Karpas-422 (cell line): ENCODE results near the gene MACROD2. TPM values are rescaled to one million over a fixed set of nuclear protein-coding genes. Genes with fewer than 3 reads are reported as not detected.

ENCODE experiments used
- DNase-seq: peaks from one replicate; pipeline ENCODE4 v3.0.0-alpha.2; 2015
- H2AFZ ChIP-seq: fragments of 200-600 bp; sonication (generic); 2 replicates; pipeline ENCODE4 v1.6.1; 2014; ENCODE audit warnings: antibody characterized with exemption, low read length, mixed read lengths
- H3K27ac ChIP-seq: fragments of 200-600 bp; sonication (generic); 2 replicates; pipeline ENCODE4 v1.5.1; 2014; ENCODE audit warnings: mild to moderate bottlenecking, low read length, moderate library complexity
- H3K27me3 ChIP-seq: fragments of 200-600 bp; sonication (generic); 2 replicates; pipeline ENCODE4 v1.6.1; 2014; ENCODE audit warnings: low read length, mixed read lengths
- H3K36me3 ChIP-seq: fragments of 200-600 bp; sonication (generic); 2 replicates; pipeline ENCODE4 v1.6.1; 2014; ENCODE audit warnings: low read length, mixed read lengths; ENCODE audit not compliant: insufficient read depth
- H3K4me1 ChIP-seq: fragments of 200-600 bp; sonication (generic); 2 replicates; pipeline ENCODE4 v1.6.1; 2014; ENCODE audit warnings: mild to moderate bottlenecking, low read length, mixed read lengths
- H3K4me2 ChIP-seq: fragments of 200-600 bp; sonication (generic); 2 replicates; pipeline ENCODE4 v1.6.1; 2014; ENCODE audit warnings: low read length, low read depth, mild to moderate bottlenecking; ENCODE audit not compliant: poor library complexity, severe bottlenecking
- H3K4me3 ChIP-seq: fragments of 200-600 bp; sonication (generic); 2 replicates; pipeline ENCODE4 v1.5.1; 2014; ENCODE audit warnings: mild to moderate bottlenecking, antibody characterized with exemption, low read length, mixed read lengths
- H3K79me2 ChIP-seq: fragments of 200-600 bp; sonication (generic); 2 replicates; pipeline ENCODE4 v1.6.1; 2014; ENCODE audit warnings: mild to moderate bottlenecking, low read length, mixed read lengths
- H3K9ac ChIP-seq: fragments of 200-600 bp; sonication (generic); 2 replicates; pipeline ENCODE4 v1.6.0; 2014; ENCODE audit warnings: low read length
- H3K9me2 ChIP-seq: fragments of 200-600 bp; sonication (generic), shearing (Covaris generic); replicated peaks from 2 replicates; pipeline ENCODE4 v1.6.0; 2014; ENCODE audit warnings: mild to moderate bottlenecking, low read length, moderate library complexity; ENCODE audit not compliant: insufficient read depth
- H3K9me3 ChIP-seq: fragments of 300-700, 200-600 bp; sonication (generic); 2 replicates; pipeline ENCODE4 v1.6.1; 2014; ENCODE audit warnings: low read length, mixed read lengths
- H4K20me1 ChIP-seq: fragments of 200-600 bp; sonication (generic); 2 replicates; pipeline ENCODE4 v1.6.1; 2014; ENCODE audit warnings: mild to moderate bottlenecking, antibody characterized with exemption, low read length, low read depth; ENCODE audit not compliant: insufficient read depth
- total RNA-seq: library from RNA; depleted of rRNA; stranded (reverse); fragments of >200 nt; shearing (Covaris generic); gene quantifications from 2 replicates; pipeline ENCODE4 v1.2.3, GENCODE V29; 2014; ENCODE audit warnings: low replicate concordance

Gene MACROD2
- total RNA-seq, 1 experiment from 2014 or later: 0.15 TPM

GRCh38 chr20:14865731-14866130 is 870.4 kb downstream of the MACROD2 start:
- Histone ChIP-seq H3K9me2 (no peaks in the 10 kb centered on the region), H3K36me3 (no peaks in the 10 kb centered on the region), H3K27ac (no peak overlapping the region), H2AFZ (no peak overlapping the region), H3K4me1 (no peaks in the 10 kb centered on the region), H3K9me3 (0 out of 2 replicates have a peak, but pooled peaks cover 4% of the 10 kb centered on the region), H4K20me1 (no peaks in the 10 kb centered on the region), H3K27me3 (no peaks in the 10 kb centered on the region), H3K9ac (no peak overlapping the region), H3K79me2 (no peaks in the 10 kb centered on the region), H3K4me2 (no peak overlapping the region), H3K4me3 (no peak overlapping the region)
- no peak for DNase-seq

DNA sequence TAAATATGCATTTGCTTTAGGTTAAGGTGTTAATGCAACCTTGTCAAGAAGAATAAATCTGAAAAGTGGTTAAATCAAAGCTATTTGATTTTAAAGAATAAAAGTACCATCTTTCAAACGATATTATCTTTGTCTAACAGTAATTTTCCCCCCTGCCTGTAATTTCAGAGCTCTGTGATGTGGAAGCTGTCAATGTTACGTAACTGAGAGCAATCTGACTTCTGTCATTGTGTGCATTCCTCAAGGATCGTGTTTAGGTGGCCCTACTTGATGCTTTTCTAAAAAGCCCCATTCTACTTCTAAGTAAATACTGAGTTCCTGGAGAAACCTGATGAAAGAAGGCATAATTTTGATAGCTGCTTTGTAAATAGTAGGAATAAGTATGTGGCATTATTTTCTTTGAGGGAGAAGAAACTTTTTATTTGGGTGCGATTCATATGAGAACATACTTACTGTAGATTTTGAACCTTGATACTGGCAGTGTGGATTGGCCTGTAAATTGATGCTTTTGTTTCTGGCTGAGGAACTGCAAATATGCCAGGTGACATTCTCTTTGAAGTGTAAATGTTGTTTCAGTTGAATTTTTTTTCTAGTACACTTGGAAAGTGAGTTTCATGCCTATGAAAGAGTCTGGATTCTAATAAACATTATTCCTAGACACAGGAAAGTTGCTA is 871.7 kb downstream of the MACROD2 start:
- Histone ChIP-seq H3K4me2 (no peak overlapping the region), H3K27me3 (no peaks in the 10 kb centered on the region)
- DNase-seq: no peak

DNA sequence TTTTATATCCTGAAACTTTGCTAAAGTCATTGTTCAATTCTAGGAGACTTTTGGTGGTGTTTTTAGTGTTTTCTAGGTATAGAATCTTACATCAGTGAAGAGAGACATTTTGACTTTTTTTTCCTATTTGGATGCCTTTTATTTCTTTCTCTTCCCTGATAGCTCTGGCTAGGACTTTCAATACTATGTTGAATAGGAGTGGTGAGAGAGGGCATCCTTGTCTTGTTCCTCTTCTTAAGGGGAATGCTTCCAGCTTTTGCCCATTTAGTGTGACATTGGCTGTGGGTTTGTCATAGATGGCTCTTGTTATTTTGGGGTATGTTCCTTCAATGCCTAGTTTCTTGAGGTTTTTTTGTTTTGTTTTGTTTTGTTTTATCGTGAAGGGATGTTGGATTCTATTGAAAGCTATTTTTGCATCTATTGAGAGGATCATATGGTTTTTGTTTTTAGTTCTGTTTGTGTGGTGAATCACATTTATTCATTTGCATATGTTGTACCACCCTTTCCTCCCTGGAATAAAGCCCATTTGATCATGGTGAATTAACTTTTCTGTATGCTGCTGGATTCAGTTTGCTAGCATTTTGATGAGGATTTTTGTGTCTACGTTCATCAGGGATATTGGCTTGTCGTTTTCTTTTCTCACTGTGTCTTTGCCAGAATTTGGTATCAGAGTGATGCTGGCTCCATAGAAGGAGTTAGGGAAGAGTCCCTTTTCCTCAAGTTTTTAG is 882.1 kb downstream of the MACROD2 start:
- Histone ChIP-seq H4K20me1 (no peaks in the 10 kb centered on the region), H2AFZ (no peak overlapping the region), H3K4me3 (no peak overlapping the region), H3K79me2 (no peaks in the 10 kb centered on the region), H3K27ac (no peak overlapping the region), H3K4me2 (no peak overlapping the region), H3K9me2 (no peaks in the 10 kb centered on the region), H3K27me3 (no peaks in the 10 kb centered on the region), H3K36me3 (no peaks in the 10 kb centered on the region), H3K9me3 (0 out of 2 replicates have a peak, but pooled peaks cover 4% of the 10 kb centered on the region), H3K4me1 (no peaks in the 10 kb centered on the region), H3K9ac (no peak overlapping the region)
- no peak for DNase-seq

More for the DNA sequence above, 871.7 kb downstream of the MACROD2 start:
- no peak overlapping the region for H3K9ac ChIP-seq
- no peaks in the 10 kb centered on the region for H3K36me3 ChIP-seq
- H3K9me2 ChIP-seq: no peaks in the 10 kb centered on the region
- no peaks in the 10 kb centered on the region for H3K79me2 ChIP-seq
- H3K4me3 ChIP-seq: no peak overlapping the region
- H2AFZ ChIP-seq: no peak overlapping the region
- H3K4me1 ChIP-seq: no peaks in the 10 kb centered on the region
- no peaks in the 10 kb centered on the region for H4K20me1 ChIP-seq
- 0 out of 2 replicates have a peak, but pooled peaks cover 4% of the 10 kb centered on the region for H3K9me3 ChIP-seq
- H3K27ac ChIP-seq: no peak overlapping the region

- DNase-seq: no peak
- Histone ChIP-seq H3K36me3 (no peaks in the 10 kb centered on the region), H3K9me3 (0 out of 2 replicates have a peak, but pooled peaks cover 4% of the 10 kb centered on the region), H3K9me2 (no peaks in the 10 kb centered on the region), H3K9ac (no peak overlapping the region), H3K4me1 (no peaks in the 10 kb centered on the region), H3K79me2 (no peaks in the 10 kb centered on the region), H3K27me3 (no peaks in the 10 kb centered on the region), H2AFZ (no peak overlapping the region), H4K20me1 (no peaks in the 10 kb centered on the region), H3K27ac (no peak overlapping the region), H3K4me3 (no peak overlapping the region), H3K4me2 (no peak overlapping the region)
Observed at GRCh38 chr20:14878676-14879019, 883.3 kb downstream of the MACROD2 start.

DNA sequence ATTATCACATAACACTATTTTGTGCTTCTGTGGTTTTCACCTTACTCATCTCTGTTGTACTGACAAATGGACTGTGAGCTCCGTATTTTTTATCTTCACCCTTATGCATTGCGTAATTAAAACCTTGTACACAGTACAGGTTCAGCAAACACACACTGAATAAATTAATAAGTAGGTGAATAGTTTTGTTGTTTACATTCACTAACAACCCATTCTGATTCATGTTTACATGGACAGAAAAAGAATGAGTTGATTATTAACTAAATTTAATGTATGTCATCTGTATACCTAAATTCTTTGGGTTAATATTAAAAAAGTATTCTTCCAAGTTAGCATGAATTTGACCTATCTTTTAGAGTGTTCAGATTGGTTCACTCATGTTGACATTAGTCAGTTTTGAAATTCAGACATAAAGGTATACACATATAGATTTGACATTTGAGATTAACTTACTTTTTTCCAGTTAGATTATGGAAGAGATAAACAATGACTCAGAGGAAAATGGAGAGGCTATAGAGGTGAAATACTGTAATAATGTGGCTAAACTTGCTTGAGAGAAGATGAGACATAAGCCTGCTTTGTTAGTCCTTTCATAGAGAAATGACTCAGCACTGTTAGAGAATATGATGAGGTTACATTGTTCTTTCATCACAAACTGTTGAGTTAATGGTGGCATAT is 883.8 kb downstream of the MACROD2 start:
- Histone ChIP-seq H3K9me2 (no peaks in the 10 kb centered on the region), H3K9me3 (0 out of 2 replicates have a peak, but pooled peaks cover 4% of the 10 kb centered on the region), H3K79me2 (no peaks in the 10 kb centered on the region), H3K9ac (no peak overlapping the region), H2AFZ (no peak overlapping the region), H3K4me1 (no peaks in the 10 kb centered on the region), H4K20me1 (no peaks in the 10 kb centered on the region), H3K36me3 (no peaks in the 10 kb centered on the region), H3K27ac (no peak overlapping the region), H3K27me3 (no peaks in the 10 kb centered on the region), H3K4me2 (no peak overlapping the region), H3K4me3 (no peak overlapping the region)
- DNase-seq: no peak

DNA sequence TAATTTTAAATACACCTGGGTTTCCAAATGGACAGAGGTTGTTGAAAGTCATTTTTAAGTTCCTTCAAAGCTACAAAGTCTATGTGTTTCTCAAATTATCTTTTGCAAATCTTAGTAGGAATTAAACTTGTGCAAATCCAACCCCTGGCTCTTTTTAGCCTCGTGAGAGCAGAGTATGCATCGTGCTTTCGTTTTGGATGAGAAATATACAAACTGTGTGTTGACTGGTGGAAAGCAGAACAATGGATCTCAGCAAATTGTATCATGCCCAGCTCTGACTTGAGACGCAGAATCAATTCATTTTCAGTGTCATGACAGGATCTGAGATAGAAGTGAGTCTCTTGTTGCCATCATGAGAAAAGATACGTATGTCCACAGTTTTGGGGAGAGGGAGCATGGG is 884.5 kb downstream of the MACROD2 start:
- no peak overlapping the region for H3K4me3 ChIP-seq
- no peaks in the 10 kb centered on the region for H3K9me2 ChIP-seq
- no peaks in the 10 kb centered on the region for H3K79me2 ChIP-seq
- H3K9ac ChIP-seq: no peak overlapping the region
- H3K4me1 ChIP-seq: no peaks in the 10 kb centered on the region
- 0 out of 2 replicates have a peak, but pooled peaks cover 4% of the 10 kb centered on the region for H3K9me3 ChIP-seq
- H3K4me2 ChIP-seq: no peak overlapping the region
- H4K20me1 ChIP-seq: no peaks in the 10 kb centered on the region
- no peaks in the 10 kb centered on the region for H3K27me3 ChIP-seq
- H3K27ac ChIP-seq: no peak overlapping the region
- H3K36me3 ChIP-seq: no peaks in the 10 kb centered on the region
- no peak overlapping the region for H2AFZ ChIP-seq
- no peak for DNase-seq

GRCh38 chr20:14881518-14881917 is 886.2 kb downstream of the MACROD2 start:
- Histone ChIP-seq H3K36me3 (no peaks in the 10 kb centered on the region), H3K9me2 (no peaks in the 10 kb centered on the region)
- no peak for DNase-seq

GRCh38 chr20:14882157-14882556 is 886.8 kb downstream of the MACROD2 start:
- DNase-seq: no peak
- Histone ChIP-seq H3K79me2 (no peaks in the 10 kb centered on the region), H3K27me3 (no peaks in the 10 kb centered on the region), H3K4me2 (no peak overlapping the region), H2AFZ (no peak overlapping the region), H3K9me2 (no peaks in the 10 kb centered on the region), H3K9me3 (peaks cover 9% of the 10 kb centered on the region; the same call in 1 of the 2 replicates), H4K20me1 (no peaks in the 10 kb centered on the region), H3K27ac (no peak overlapping the region), H3K4me3 (no peak overlapping the region), H3K36me3 (no peaks in the 10 kb centered on the region), H3K4me1 (no peaks in the 10 kb centered on the region), H3K9ac (no peak overlapping the region)

More at GRCh38 chr20:14881518-14881917, 886.2 kb downstream of the MACROD2 start:
- no peaks in the 10 kb centered on the region for H3K4me1 ChIP-seq
- no peaks in the 10 kb centered on the region for H4K20me1 ChIP-seq
- no peak overlapping the region for H3K9ac ChIP-seq
- H3K27me3 ChIP-seq: no peaks in the 10 kb centered on the region
- no peak overlapping the region for H3K4me3 ChIP-seq
- no peak overlapping the region for H3K27ac ChIP-seq
- H3K9me3 ChIP-seq: peaks cover 9% of the 10 kb centered on the region; the same call in 1 of the 2 replicates
- no peaks in the 10 kb centered on the region for H3K79me2 ChIP-seq
- H2AFZ ChIP-seq: no peak overlapping the region
- H3K4me2 ChIP-seq: no peak overlapping the region
